B cell (primary cell): ENCODE measurements around the gene TAMALIN. TPM values are rescaled to one million over a fixed set of nuclear protein-coding genes. Genes with fewer than 3 reads are reported as not detected.
A peak's percentile ranks its signal among the peaks of the same experiment; 100 is the strongest.

Experiments
- ATAC-seq: fragments of 200-7000 bp; cut with Tn5 transposase; one replicate; pipeline ENCODE4 v1.10.0; 2021; ENCODE audit warnings: low read depth, mild to moderate bottlenecking, moderate number of reproducible peaks, moderate library complexity
- CTCF ChIA-PET: fragments of 350-600 bp; sonication (Branson Sonifier 250); formaldehyde crosslinking; loops from one replicate; lab custom pipeline; 2021; ENCODE audit warnings: antibody characterized with exemption, inconsistent platforms; lab: Charles Lee
- POLR2A ChIA-PET: fragments of 350-600 bp; sonication (Branson Sonifier 250); formaldehyde crosslinking; loops from one replicate; lab custom pipeline; 2021; ENCODE audit warnings: antibody characterized with exemption; lab: Charles Lee
- DNase-seq: peaks from one replicate; pipeline ENCODE4 v3.0.0; 2013
- H2AFZ ChIP-seq: 2 replicates; pipeline ENCODE4 v1.6.1; 2012; ENCODE audit warnings: mild to moderate bottlenecking, low read depth, low read length; ENCODE audit not compliant: insufficient read depth, poor library complexity, severe bottlenecking
- H3K27ac ChIP-seq, 2 donors: 1 replicate in 1 of 2; 2 replicates in 1 of 2; pipeline ENCODE4 v1.5.1; 2012 to 2013; ENCODE audit warnings: low read length in 2 of 2, mild to moderate bottlenecking in 2 of 2, moderate library complexity in 1 of 2
- H3K27me3 ChIP-seq, 4 experiments: fragments of 200-600 bp in 1 of 4; sonication (generic) in 1 of 4; replicated peaks in 1 of 4; 1 replicate in 2 of 4; 2 replicates in 2 of 4; pipeline versions ENCODE4 v1.6.1 to v1.7.0; 2013 to 2016; ENCODE audit warnings: low read length in 3 of 4, mild to moderate bottlenecking in 2 of 4, mixed read lengths in 1 of 4, moderate library complexity in 1 of 4; ENCODE audit not compliant: insufficient read depth in 4 of 4, control insufficient read depth in 3 of 4; ENCODE audit errors: control extremely low read depth in 1 of 4
- H3K36me3 ChIP-seq, 2 experiments: replicated peaks in 1 of 2; 1 replicate in 1 of 2; 2 replicates in 1 of 2; pipeline versions ENCODE4 v1.6.1 to v1.7.1; 2013; ENCODE audit warnings: low read length in 1 of 2; ENCODE audit not compliant: insufficient read depth in 2 of 2, control insufficient read depth in 1 of 2; ENCODE audit errors: control extremely low read depth in 1 of 2, extremely low read depth in 1 of 2
- H3K4me1 ChIP-seq, 2 donors: fragments of 200-600 bp in 1 of 2; sonication (generic) in 1 of 2; 1 replicate in 1 of 2; 2 replicates in 1 of 2; pipeline versions ENCODE4 v1.5.1 to v1.6.1; 2013 to 2017; ENCODE audit warnings: low read length in 2 of 2; ENCODE audit not compliant: control insufficient read depth in 2 of 2, insufficient read depth in 2 of 2
- H3K4me2 ChIP-seq: replicated peaks from 2 replicates; pipeline ENCODE3; 2012; ENCODE audit warnings: mild to moderate bottlenecking, low read depth, low read length; ENCODE audit not compliant: poor library complexity, severe bottlenecking
- H3K4me3 ChIP-seq, 5 experiments: fragments of 200-600 bp in 1 of 5; sonication (generic) in 1 of 5; 1 replicate in 3 of 5; 2 replicates in 2 of 5; pipeline versions ENCODE4 v1.5.1 to v1.7.0; 2011 to 2016; ENCODE audit warnings: low read length in 4 of 5, mild to moderate bottlenecking in 4 of 5, low read depth in 2 of 5, control low read depth in 1 of 5, moderate library complexity in 1 of 5; ENCODE audit not compliant: insufficient read depth in 1 of 5; ENCODE audit errors: control extremely low read depth in 1 of 5, extremely low read depth in 1 of 5
- H3K79me2 ChIP-seq: fragments of 200-600 bp; sonication (generic); one replicate; pipeline ENCODE4 v1.6.0; 2016; ENCODE audit warnings: low read length; ENCODE audit not compliant: control insufficient read depth, insufficient read depth
- H3K9ac ChIP-seq: fragments of 200-600 bp; sonication (generic); 2 replicates; pipeline ENCODE4 v1.6.1; 2017; ENCODE audit warnings: mild to moderate bottlenecking, low read length, moderate library complexity
- H3K9me3 ChIP-seq, 3 donors: one replicate each; pipeline versions ENCODE4 v1.6.1 to v1.7.1; 2013; ENCODE audit warnings: low read length in 2 of 3; ENCODE audit not compliant: control insufficient read depth in 2 of 3, insufficient read depth in 1 of 3; ENCODE audit errors: control extremely low read depth in 1 of 3
- H4K20me1 ChIP-seq: 2 replicates; pipeline ENCODE4 v1.6.0; 2012; ENCODE audit warnings: mild to moderate bottlenecking, low read length; ENCODE audit not compliant: insufficient read depth, control insufficient read depth, poor library complexity, severe bottlenecking
- H3K27ac Mint-ChIP-seq: one replicate; pipeline ENCODE4 v1.8.0; 2021; ENCODE audit warnings: mixed read lengths
- H3K27me3 Mint-ChIP-seq: one replicate; pipeline ENCODE4 v1.8.0; 2021; ENCODE audit warnings: mixed read lengths
- H3K4me1 Mint-ChIP-seq: one replicate; pipeline ENCODE4 v1.8.0; 2021; ENCODE audit warnings: mixed read lengths
- H3K4me3 Mint-ChIP-seq: one replicate; pipeline ENCODE4 v1.8.0; 2021; ENCODE audit warnings: mixed read lengths
- H3K9me3 Mint-ChIP-seq: one replicate; pipeline ENCODE4 v1.8.0; 2022; ENCODE audit warnings: mixed read lengths; ENCODE audit not compliant: insufficient read depth
- EZH2 ChIP-seq: IDR thresholded peaks from 2 replicates; pipeline ENCODE4 v1.6.1; 2012; ENCODE audit warnings: borderline replicate concordance, low read depth, mild to moderate bottlenecking, moderate library complexity, low read length; ENCODE audit not compliant: insufficient read depth, poor library complexity, severe bottlenecking
- WGBS: methylation state at CpG from one replicate; pipeline ENCODE4 v1.1.5; 2013; ENCODE audit warnings: missing lambda C conversion rate; ENCODE audit not compliant: insufficient coverage; 5-methylcytosine and 5-hydroxymethylcytosine counted together
- intact Hi-C: fragments of 100-400 bp; cut with micrococcal nuclease; formaldehyde crosslinking; loops from one replicate; pipeline ENCODE4 v1.10.0; 2022
- polyA plus RNA-seq: library from polyadenylated mRNA; depleted of rRNA; stranded (reverse); fragments of >200 nt; gene quantifications from 2 replicates; pipeline ENCODE4 v1.2.3, GENCODE V29; 2012
- total RNA-seq, 2 donors: library from RNA; stranded (reverse); fragments of 120-200 nt in 1 of 2; gene quantifications; 1 replicate in 1 of 2; 2 replicates in 1 of 2; pipeline versions ENCODE4 v1.2.3 to v1.2.4, GENCODE V29; 2013 to 2022
- TF ChIP-seq, protein P1 (sequence below): fragments of 200-600 bp; IDR thresholded peaks from one replicate; pipeline ENCODE4 v1.8.0; 2022; ENCODE audit warnings: antibody characterized with exemption, mild to moderate bottlenecking

TAMALIN gene
- total and polyA plus RNA-seq, 2 donors (not counting 1 experiment from before 2014, with no cell fraction given), result 139 to 151 TPM

DNA sequence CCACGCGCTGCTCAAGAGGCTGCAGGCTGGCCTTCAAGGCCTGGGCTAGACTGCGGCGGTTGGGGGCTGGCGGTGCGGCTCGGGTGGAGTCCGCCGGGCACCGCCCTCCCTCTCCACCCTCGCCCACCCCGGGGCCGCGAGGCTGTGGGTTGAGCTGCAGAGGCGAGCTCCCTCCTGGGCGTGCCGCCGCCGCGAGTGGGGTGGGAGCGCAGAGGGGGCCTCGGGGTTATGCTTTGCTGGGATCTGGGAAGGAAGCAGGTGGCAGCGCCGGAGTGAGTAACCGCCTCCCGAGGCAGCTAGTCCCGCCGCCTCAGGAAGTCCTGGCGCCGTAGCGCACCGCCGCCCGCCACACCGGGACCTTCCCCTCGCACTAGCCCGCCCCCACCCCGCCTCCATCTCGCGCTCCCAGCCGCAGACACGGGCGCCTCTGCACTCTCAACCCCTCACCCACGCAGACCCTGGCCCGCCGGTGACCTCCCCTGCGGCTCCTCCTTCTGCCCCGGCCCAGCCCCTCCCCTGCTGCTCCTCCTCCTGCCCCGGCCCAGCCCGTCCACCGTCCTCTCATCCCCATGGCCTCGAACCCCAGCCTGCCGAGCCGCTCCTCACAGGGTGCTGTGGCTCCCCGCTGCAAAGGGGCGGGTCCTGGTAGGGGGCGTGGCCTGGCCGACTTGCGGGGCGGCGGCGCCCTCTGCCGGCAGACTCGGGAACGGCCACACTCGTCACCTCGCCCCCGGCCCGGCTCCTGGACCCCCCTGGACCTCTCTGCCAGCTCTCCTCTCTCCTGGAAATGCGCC is 16.6 kb downstream of the TAMALIN start:
- POLR2A ChIA-PET, result interaction anchor here (0.7 to 4.8 kb wide), 8 partner anchors 10 to 47 kb away, joined by 3 to 28 read pairs (median 6); partner anchors contain the start of genes ATG101 and TAMALIN
- no peaks in the 10 kb centered on the region for H3K79me2 ChIP-seq
- peak; percentile 71 for ATAC-seq
- H3K27ac Mint-ChIP-seq, result peak overlapping the region; percentile 53
- H3K27me3 Mint-ChIP-seq, result no peaks in the 10 kb centered on the region
- H3K27ac ChIP-seq, result peak overlapping the region in 1 of 2 donors; percentile 31
- H3K4me3 ChIP-seq, result peak overlapping the region in 4 of 5 experiments; percentile 53 to 77 (median 60)
- CTCF ChIA-PET, result interaction anchor here (0.6 to 32.6 kb wide), 14 partner anchors 9 to 137 kb away, joined by 3 to 1315 read pairs (median 10); partner anchors contain the start of genes ATG101, NR4A1, SMIM41 and TAMALIN
- H3K36me3 ChIP-seq, result no peaks in the 10 kb centered on the region
- peaks cover 52% of the 10 kb centered on the region for H3K4me1 Mint-ChIP-seq
- H3K4me3 Mint-ChIP-seq, result peak overlapping the region; percentile 88
- H2AFZ ChIP-seq, result peak overlapping the region; percentile 71
- no peaks in the 10 kb centered on the region for H4K20me1 ChIP-seq
- H3K4me2 ChIP-seq, result peak overlapping the region; percentile 100
- TF ChIP-seq, protein P1, sequence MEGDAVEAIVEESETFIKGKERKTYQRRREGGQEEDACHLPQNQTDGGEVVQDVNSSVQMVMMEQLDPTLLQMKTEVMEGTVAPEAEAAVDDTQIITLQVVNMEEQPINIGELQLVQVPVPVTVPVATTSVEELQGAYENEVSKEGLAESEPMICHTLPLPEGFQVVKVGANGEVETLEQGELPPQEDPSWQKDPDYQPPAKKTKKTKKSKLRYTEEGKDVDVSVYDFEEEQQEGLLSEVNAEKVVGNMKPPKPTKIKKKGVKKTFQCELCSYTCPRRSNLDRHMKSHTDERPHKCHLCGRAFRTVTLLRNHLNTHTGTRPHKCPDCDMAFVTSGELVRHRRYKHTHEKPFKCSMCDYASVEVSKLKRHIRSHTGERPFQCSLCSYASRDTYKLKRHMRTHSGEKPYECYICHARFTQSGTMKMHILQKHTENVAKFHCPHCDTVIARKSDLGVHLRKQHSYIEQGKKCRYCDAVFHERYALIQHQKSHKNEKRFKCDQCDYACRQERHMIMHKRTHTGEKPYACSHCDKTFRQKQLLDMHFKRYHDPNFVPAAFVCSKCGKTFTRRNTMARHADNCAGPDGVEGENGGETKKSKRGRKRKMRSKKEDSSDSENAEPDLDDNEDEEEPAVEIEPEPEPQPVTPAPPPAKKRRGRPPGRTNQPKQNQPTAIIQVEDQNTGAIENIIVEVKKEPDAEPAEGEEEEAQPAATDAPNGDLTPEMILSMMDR, result peak; percentile 93
- TF ChIP-seq EZH2, result no peak
- no peaks in the 10 kb centered on the region for H3K9me3 Mint-ChIP-seq
- peak; percentile 93 for DNase-seq
- no peaks in the 10 kb centered on the region for H3K27me3 ChIP-seq
- no peaks in the 10 kb centered on the region for H3K9me3 ChIP-seq
- H3K4me1 ChIP-seq, result peaks cover 35 to 56% of the 10 kb centered on the region in 2 donors
- H3K9ac ChIP-seq, result peak overlapping the region; percentile 74
- under 1% methylated on average over 61 of the region's 70 CpGs for WGBS
- intact Hi-C loops, result loop anchor here (1.0 kb wide), 1 partner anchor 17 kb away; the partner anchor contains the start of gene TAMALIN
